Activated T-cell treated with anti-CD3 and anti-CD28 coated beads for 1 hour (primary cell): ENCODE results near the gene SAMD8.

ENCODE experiments used
- DNase-seq: peaks from one replicate; pipeline ENCODE4 v3.0.0-alpha.2; 2020; ENCODE audit warnings: low read depth

Gene SAMD8

GRCh38 chr10:75223507-75223906, 112.1 kb downstream of the SAMD8 start:
- no peak for DNase-seq

- no peak for DNase-seq
Observed at GRCh38 chr10:75226095-75226494, 114.6 kb downstream of the SAMD8 start.

GRCh38 chr10:75226656-75227055, 115.2 kb downstream of the SAMD8 start:
- no peak for DNase-seq

- no peak for DNase-seq
Observed at GRCh38 chr10:75228278-75228677, 116.8 kb downstream of the SAMD8 start.

- DNase-seq, result no peak
Observed at GRCh38 chr10:75228834-75229233, 117.4 kb downstream of the SAMD8 start.

DNA sequence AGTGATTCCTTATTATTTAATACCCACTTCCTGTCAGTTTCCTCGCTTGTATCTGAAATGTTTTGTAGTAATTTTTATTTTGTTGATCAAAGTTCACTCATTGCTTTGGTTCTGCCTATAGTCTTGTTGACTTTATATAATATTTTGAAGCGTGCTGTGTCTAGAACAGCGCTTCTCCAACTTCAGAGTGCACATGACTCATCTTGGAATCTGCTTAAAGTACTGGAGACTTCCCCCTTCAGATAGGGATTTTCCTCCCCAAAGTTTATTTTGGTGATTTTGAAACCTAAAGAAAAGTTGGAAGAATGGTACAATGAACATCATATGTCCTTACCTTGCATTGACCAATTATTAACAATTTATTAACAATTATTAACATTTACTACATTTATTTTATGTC, 118.5 kb downstream of the SAMD8 start:
- DNase-seq, result no peak

DNA sequence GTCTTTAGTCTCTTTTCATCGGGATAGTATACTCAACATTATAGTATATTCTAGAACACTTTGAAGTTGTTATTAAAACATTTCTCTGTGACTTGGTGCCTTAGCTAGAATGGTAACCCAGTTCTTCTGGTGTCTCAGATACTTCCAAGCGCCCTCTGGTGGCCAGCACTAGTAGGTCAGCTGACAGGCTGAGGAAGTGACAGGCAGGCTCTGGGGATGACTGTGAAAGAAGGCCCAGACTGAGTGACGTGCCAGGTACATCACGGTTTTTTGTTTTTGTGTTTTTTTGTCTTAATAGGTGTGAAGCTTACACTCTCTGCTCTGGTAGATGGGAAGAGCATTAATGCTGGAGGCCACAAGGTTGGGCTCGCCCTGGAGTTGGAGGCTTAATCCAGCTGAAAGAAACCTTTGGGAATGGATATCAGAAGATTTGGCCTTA, 119.2 kb downstream of the SAMD8 start:
- peak; percentile 92 for DNase-seq
